Spleen (tissue), 7 donors: ENCODE measurements around the gene ITPR2.

Experiments
- CTCF ChIP-seq, 11 experiments: fragments of 200-600 bp in 7 of 11; fragments of 450-650 bp in 4 of 11; sonication (generic) in 4 of 11; IDR thresholded peaks in 8 of 11; conservative IDR thresholded peaks in 3 of 11; 1 replicate in 7 of 11; 2 replicates in 4 of 11; pipeline versions ENCODE4 v1.4.0 to v1.8.0; 2016 to 2021; ENCODE audit warnings: antibody characterized with exemption in 11 of 11, inconsistent platforms in 4 of 11, mild to moderate bottlenecking in 1 of 11
- POLR2A ChIP-seq, 3 donors: fragments of 450-650 bp; IDR thresholded peaks; one replicate each; pipeline ENCODE4 v1.5.1; 2017; ENCODE audit warnings: antibody characterized with exemption in 3 of 3, mild to moderate bottlenecking in 1 of 3
- POLR2AphosphoS5 ChIP-seq, 3 donors: sonication (generic); formaldehyde crosslinking; IDR thresholded peaks; one replicate each; pipeline ENCODE4 v1.5.1; 2017; ENCODE audit warnings: antibody characterized with exemption in 3 of 3
- donor health status: DM: no; HTN: no; CAD: no; lungs with moderate emphysema.
- donor health status: DM: no; HTN: no; CAD: no.
- donor health status: DM: no; HTN: no; CAD: no.

- TF ChIP-seq CTCF (IDR thresholded peaks at IDR 0.05 in 8 of 11, conservative IDR thresholded peaks at IDR 0.05 in 3 of 11) (no peak), POLR2AphosphoS5 (IDR thresholded peaks at IDR 0.05) (no peak), POLR2A (IDR thresholded peaks at IDR 0.05) (no peak)
These were observed 130.3 kb downstream of the ITPR2 start for GRCh38 chr12:26702741-26703140.
